Measurements from ENCODE around the gene PTEN.
A peak's percentile ranks its signal among the peaks of the same experiment; 100 is the strongest.
"Not testable (repeated sequence)": the region's sequence is repeated elsewhere in the genome, so short reads cannot be mapped to it uniquely, and the experiment has no call there.

PTEN gene

DNA sequence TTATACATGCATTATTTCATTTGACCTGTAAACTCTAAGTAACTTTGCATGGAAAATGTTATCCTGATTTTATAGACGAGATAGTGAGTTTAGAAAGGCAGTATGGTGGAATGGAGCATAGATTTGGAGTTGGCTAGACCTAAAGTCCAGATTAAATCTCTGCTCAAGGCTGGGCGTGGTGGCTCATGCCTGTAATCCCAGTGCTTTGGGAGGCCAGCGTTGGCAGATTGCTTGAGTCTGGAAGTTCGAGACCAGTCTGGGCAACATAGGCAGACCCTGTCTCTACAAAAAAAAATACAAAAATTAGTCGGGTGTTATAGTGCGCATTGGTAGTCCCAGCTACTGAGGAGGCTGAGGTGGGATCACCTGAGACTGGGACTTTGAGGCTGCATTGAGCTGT is 9.4 kb downstream of the PTEN start:
- DNase-seq (ENCODE audit: low spot score) = no peak

DNA sequence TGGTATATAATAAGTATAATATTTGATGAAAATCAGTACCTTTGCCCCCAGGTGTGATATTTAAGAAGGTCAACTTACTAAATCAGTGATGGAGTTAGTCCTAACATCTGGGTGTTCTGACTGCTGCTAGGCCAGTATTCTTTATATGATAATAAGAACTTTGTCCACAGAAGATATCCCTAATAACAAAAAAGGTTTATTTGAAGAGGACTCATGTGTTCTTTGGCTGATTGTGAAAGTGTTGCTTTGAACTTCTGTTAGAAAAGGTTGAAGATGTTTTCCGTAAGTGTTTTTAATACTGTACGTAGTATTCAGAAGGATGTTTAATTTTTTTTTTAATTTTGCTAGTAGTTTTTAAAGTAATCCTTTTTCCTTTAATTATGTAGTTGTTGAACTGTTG is 10.2 kb downstream of the PTEN start:
- DNase-seq (ENCODE audit: low spot score) = no peak

DNA sequence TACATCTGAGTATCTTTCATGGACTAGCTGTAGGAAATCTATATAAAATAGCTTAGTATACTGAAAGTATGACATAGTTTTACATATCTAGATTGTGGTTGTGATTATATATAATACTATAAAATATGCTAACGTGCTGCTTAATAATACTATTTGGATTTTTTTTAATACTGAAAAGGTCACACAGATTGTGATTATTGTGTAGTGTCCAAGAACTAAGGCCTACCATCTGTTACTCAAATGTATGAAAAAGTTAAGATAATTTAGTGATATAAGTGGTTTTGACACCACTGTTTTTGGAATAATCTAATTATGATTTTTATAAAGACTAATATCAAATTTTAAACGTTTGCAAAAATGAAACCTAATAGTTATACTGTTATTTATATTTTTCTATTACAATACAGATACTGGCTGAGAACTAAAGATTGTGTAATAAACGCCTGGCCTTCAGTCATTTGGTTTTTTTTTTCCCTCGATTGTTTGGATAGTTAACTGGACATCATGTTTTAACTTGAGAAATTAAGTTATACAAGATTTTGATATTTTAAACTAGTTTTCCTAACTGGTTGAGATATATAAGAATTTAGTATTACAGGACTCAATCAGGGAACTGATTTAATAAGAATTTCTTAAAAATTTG is 12.6 kb downstream of the PTEN start:
- no peak for DNase-seq (ENCODE audit: low spot score)

DNA sequence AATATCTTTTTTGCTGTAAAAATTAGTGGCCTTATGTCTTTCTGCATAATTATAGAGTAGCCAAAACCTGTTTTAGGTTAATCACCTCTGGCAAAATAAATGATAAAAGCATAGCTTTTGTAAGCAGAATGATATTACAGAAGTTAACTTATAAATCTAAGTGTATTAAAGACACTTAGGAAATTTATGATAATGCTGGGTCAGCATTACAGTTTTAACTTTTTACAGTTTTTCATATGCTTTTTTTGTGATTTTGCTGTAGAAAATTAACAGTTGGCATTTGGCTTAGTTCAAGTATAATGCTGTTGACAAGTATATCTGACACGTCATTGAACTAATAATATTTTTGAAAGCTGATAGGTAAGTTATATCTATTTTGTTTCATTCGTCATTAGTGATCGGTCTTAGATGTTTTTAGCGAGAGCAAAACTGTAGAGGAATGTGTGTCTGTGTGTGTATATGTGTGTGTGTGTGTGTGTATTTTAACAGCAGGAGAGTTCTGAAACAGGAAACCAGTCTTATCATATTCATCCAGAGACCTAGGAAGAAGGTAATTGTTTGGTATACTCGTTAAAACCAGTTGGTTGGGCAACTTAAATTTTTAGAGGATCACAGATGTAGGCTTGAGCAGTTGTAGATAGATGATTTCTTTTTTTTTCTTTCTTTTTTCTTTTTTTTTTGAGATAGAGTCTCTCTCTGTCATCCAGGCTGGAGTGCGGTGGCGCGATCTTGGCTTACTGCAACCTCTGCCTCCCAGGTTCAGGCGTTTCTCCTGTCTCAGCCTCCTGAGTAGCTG is 15.4 kb downstream of the PTEN start:
- DNase-seq (ENCODE audit: low spot score) = no peak

DNA sequence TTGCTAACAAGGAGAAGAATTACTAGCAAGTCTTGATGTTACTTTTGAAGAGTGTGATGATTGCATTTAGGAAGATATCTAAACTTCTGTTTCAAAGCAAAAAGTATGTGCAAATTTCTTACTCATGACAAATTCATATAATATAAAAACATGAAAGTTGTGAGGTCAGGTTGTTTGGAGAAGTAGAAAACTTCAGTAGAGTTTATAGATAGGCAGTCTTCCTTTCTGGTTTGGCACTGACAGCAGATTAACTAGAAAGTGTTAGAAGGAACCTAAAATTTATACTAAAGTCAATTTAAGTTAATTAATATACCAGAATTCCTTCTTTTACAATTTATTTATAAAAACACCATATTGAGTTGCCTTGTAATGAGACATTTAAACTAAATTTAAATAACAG is 16.9 kb downstream of the PTEN start:
- no peak for DNase-seq (ENCODE audit: low spot score)

DNA sequence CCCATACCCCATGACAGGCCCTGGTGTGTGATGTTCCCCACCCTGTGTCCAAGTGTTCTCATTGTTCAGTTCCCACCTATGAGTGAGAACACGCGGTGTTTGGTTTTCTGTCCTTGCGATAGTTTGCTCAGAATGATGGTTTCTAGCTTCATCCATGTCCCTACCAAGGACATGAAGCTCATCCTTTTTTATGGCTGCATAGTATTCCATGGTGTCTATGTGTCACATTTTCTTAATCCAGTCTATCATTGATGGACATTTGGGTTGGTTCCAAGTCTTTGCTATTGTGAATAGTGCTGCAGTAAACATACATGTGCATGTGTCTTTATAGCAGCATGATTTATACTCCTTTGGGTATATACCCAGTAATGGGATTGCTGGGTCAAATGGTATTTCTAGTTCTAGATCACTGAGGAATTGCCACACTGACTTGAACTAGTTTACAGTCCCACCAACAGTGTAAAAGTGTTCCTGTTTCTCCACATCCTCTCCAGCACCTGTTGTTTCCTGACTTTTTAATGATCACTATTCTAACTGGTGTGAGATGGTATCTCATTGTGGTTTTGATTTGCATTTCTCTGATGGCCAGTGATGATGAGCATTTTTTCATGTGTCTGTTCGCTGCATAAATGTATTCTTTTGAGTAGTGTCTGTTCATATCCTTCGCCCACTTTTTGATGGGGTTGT is 18.1 kb downstream of the PTEN start:
- not testable (repeated sequence) for DNase-seq (ENCODE audit: low spot score)

DNA sequence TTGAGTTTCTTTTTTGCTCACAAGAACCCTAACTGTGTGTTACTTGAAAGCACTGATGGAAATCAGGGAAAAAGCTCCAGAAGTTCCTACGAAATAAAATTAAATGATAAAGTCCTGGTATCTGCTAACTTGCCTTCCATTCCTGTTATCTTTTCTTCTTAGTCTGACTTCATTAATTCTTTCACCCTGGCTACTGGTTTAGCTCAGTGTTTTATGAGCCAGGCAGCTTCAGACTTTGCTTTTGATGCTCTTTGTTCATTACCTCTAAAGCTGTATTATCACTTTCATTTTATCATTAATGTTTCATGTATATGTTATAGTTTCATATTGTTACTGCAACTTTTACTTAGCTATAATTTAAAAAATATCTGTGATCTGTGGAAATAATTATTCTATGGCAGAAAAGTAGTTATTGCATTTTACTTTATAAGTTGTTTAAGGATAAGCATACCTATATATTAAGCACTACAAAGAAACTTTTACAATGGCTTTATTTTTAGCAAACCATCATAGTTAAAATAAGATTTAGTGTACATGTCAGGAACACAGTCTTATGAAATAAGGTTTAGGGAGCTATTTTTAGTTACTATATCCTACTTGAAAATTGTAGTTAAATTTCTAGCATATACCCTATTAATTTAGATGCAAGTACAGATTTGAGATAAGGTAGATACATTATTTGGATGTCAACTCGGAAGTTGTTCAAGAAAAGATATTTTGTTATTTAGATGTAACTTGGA is 19.3 kb downstream of the PTEN start:
- DNase-seq (ENCODE audit: low spot score) = no peak

DNA sequence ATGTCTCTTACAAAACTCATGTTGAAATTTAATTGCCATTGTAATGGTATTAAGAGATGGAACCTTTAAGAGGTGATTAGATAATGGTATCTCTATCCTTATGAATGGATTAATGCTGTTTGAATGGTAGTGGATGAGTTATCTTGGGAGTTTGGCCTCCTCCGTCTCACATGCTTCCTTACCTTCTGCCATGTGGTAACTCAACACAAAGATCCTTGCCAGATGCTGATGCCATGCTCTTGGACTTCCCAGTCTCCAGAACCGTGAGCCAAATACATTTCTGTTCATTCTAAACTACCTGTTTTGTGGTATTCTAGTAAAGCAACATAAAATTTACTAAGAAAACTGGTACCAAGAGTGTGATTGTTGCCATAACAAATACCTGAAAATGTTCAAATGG is 23.2 kb downstream of the PTEN start:
- DNase-seq (ENCODE audit: low spot score) = no peak

DNA sequence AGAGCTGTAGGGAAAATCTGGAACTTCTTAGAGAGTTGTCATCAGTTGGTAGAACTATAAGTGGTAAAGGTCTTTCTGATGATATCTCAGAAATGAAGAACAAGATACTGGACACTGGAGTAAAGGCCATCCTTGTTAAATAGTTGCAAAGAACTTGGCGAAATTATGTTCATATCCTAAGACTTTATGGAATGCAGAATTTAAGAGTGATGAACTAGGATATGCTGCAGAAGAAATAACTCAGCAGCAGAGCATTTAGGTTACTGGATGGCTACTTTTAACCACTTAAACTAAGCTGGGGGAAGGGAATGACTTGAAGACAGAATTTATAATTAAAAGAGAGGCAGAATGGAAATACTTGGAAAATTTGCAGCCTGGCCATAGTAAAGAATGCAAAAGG is 23.7 kb downstream of the PTEN start:
- DNase-seq (ENCODE audit: low spot score) = no peak

DNA sequence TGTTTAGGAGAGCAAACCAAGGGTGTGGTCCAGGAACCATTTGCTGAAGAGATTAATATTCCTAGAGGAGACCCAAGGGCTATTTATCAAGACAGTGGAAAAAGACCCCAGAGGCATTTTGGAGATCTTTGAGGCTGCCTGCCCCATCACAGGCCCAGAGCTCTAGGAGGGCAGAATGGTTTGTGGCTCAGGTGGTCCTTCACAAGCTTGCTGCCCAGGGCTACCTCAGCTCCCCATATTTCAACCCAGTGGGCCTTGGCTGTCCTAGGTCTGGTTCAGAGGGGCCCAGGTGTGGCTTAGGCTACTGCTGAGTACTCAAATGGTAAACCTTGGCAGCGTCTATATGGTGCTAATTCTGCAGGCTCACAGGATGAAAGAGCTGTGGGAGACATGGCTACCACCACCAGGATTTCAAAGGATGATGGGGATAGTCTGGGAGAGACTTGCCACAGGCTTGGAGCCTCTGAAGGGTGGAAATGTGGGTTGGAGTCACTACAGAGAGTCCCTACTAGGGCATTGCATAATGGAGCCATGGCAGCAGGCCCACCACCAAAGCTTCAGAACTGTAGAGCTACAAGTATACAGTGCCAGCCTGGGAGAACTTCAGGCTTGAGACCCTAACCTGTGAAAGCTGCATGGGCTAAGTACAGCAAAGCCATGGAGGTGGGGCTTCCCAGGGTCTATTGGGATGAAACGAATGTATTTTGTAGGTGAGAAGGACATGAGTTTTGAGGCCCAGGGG is 24.3 kb downstream of the PTEN start:
- no peak for DNase-seq (ENCODE audit: low spot score)

DNA sequence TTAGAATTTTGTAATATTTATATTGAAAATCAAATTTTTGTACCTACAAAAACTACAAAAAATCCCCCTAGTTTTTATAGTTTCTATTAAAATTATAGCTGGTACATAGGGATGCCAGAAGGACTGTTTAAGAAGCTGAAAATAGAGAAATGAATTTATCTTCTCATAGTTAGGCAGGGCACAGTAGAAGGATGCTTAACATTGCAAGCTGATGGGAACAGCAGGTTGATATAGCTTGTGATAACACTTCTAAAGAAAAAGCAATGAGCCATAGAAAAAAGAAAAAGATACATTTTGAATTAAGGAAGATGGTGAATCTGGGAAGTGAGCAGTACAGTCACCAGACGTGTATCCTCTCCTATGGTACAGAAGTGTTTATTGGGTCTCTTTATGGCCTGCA is 32.0 kb downstream of the PTEN start:
- no peak for DNase-seq (ENCODE audit: low spot score)

DNA sequence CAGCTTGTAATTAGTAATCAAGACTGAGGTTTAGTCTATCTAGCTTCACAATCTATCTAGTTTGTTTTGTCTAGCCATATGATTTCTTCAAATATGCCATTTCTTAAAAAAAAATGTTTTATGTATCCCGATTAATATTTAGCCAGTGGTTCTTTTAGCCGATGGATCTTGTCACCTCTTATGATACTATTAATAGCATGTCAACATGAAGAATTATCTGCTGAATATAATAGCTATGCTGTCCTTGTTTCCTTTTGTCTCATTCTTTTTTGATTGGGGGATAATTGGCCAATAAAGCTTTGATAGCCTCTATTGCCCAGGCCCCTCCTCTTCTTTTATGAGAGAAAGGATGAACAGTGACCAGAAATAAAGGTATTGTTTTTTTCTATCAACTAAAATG is 32.8 kb downstream of the PTEN start:
- DNase-seq (ENCODE audit: low spot score) = no peak

DNA sequence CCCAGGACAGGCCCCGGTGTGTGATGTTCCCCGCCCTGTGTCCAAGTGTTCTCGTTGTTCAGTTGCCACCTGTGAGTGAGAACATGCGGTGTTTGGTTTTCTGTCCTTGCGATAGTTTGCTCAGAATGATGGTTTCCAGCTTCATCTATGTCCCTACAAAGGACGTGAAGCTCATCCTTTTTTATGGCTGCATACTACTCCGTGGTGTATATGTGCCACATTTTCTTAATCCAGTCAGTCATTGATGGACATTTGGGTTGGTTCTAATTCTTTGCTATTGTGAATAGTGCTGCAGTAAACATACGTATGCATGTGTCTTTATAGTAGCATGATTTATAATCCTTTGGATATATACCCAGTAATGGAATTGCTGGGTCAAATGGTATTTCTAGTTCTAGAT is 34.5 kb downstream of the PTEN start:
- not testable (repeated sequence) for DNase-seq (ENCODE audit: low spot score)

DNA sequence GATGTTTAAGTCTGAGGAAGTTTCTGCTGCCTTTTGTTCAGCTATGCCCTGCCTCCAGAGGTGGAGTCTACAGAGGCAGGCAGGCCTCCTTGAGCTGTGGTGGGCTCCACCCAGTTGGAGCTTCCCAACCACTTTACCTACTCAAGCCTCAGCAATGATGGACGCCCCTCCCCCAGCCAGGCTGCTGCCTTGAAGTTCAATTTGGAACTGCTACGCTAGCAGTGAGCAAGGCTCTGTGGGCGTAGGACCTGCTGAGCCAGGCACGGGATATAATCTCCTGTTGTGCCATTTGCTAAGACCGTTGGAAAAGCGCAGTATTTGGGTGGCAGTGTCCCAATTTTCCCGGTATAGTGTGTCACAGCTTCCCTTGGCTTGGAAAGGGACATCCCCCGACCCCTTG is 40.0 kb downstream of the PTEN start:
- DNase-seq (ENCODE audit: low spot score) = not testable (repeated sequence)

DNA sequence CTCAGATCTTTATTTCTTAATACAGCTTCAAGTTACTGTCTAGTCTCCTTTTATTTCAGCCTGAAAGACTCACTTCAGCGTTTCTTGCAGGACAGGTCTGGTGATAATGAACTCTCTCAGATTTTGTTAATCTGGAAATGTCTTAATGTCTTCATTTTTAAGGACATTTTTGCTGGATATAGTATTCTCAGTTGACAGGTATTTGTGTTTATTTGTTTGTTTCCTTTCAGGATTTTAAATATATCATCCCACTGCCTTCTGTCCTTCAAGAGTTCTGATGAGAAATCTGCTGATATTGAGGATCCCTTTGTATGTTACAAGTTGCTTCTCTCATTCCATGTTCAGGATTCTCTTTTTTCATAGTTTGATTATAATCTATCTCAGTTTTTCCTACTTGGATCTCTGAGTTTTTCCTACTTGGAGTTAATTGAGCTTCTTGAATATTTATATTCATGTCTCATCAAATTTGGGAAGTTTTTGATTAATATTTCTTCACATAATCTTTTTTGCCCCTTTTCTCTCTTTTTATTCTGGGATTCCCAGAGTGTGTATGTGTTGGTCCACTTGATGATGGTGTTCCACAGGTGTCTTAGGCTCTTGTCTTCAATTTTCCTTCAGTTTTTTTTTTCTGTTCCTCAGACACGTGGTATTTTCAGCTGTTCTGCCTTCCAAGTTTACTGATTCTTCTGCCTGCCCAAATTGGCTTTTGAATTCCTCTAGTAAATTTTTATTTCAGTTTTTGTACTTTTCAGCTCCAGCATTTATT is 49.9 kb downstream of the PTEN start:
- no peak for DNase-seq (ENCODE audit: low spot score)

DNA sequence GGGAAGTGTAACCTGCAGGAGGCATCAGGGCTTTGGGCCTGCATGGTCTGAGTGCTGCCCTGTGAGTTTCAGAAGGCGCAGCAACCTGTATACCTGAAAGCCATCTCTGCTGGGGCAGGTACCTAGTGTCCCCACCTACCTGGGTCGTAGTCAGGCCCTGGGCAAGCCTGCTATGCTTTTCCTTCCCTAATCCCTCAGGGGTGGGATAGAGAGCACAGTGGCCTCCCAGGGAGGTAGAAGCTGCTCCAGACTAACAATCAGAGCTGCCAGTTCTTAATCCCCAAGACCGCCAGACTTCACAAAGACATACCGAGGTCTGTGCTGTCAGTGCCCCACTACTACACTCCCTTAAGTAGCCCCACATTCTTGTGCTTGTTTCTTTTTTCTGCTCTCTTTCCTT is 52.0 kb downstream of the PTEN start:
- peak; percentile 68 for DNase-seq (ENCODE audit: low spot score)

DNA sequence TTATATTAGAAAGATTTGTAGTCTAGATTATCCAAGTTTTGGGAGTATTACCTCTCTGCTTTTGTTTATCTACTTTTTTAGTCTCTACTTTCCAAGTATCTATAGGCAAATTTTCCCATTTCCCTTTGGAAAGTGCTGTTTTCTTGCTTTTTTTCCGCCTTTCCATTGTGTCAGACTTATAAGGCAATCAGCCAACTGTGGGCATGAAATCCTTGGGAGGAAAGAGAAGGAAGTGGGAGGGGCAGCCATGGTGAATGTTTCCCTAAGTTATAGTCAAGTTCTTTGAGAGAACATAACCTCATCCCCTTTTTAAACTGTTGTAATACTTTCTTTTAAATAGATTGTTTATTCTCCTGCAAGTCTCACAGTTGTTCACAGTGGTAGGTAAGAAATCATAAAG is 52.6 kb downstream of the PTEN start:
- no peak for DNase-seq (ENCODE audit: low spot score)

DNA sequence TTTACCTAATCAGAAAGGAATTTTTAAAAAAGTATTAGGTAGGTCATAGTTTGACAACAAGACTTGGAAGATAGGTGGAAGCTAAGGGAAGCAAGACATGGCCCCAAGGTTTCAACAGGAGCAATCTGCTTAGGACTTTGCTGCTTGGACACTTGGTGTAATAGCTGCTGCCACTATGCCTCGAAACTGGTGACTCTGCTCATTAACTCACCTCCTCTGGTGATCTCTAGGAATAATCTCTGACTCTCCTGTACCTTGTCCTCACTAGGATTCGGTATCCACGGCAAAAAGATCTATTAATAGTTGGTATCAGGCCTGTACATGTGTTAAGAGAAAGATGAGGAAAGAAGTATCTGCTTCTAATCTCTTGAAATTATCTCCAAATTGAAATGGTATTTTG is 53.1 kb downstream of the PTEN start:
- DNase-seq (ENCODE audit: low spot score) = no peak

DNA sequence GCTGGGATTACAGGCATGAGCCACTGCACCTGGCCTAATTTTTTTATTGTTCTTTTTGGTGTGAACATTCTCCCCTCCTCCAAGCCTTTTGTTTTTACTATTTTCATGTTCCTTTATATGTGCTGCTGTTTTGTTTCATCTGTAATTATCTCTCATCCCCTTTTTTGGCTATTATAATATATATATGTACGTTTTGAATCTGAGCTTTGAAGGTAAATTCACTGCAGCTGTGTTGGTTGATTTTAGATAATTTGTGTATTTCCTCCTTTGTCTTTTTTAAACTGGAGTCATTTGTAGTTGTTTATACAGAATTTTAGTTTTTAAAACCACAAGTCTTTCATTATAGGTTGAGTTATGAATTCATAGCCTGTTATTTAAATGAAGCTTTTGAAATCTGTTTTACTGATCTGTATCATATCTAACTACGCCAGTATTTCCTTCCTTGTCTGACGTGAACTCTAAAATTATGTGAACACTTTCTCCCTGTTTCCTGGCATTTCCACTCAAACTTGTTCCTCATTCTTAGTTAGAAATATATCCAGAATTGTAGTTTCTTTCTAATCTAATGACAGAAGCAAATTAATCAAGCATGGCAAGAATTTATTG is 54.9 kb downstream of the PTEN start:
- no peak for DNase-seq (ENCODE audit: low spot score)

DNA sequence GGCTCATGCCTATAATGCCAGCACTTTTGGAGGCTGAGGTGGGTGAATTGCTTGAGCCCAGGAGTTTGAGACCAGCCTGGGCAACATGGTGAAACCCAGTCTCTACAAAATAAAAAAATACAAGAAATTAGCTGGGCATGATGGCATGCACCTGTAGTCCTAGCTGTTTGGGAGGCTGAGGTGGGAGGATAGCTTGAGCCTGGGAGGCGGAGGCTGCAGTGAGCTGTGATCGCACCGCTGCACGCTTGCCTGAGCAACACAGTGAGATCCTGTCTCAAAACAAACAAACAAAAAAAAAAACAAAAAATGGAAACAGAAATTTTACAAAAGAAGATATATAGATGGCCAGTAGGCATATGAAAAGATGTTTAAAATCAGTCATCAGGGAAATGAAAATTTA is 57.1 kb downstream of the PTEN start:
- no peak for DNase-seq (ENCODE audit: low spot score)
